Transverse colon (tissue), 4 donors: Measurements from ENCODE around the gene CIC. TPM values are rescaled to one million over a fixed set of nuclear protein-coding genes. Genes with fewer than 3 reads are reported as not detected.

Experiments
- DNase-seq: peaks from one replicate; pipeline ENCODE4 v3.0.0-alpha.2; 2019
- H3K27ac ChIP-seq, 4 donors: fragments of 200-600 bp; sonication (generic); 2 replicates each; pipeline ENCODE4 v1.5.1; 2016 to 2018; ENCODE audit warnings: inconsistent platforms in 4 of 4
- H3K27me3 ChIP-seq: fragments of 200-600 bp; sonication (generic); 2 replicates; pipeline ENCODE4 v1.5.1; 2017; ENCODE audit warnings: inconsistent platforms
- H3K36me3 ChIP-seq, 4 donors: fragments of 200-600 bp; sonication (generic); 2 replicates each; pipeline ENCODE4 v1.5.1; 2017 to 2019; ENCODE audit warnings: inconsistent platforms in 4 of 4
- H3K4me1 ChIP-seq, 4 donors: fragments of 200-600 bp; sonication (generic); 2 replicates each; pipeline ENCODE4 v1.5.1; 2017 to 2020; ENCODE audit warnings: inconsistent platforms in 4 of 4
- H3K4me3 ChIP-seq, 4 donors: fragments of 200-600 bp; sonication (generic); 1 replicate in 1 of 4; 2 replicates in 3 of 4; pipeline versions ENCODE4 v1.5.1 to v1.6.1; 2017 to 2019; ENCODE audit warnings: inconsistent platforms in 4 of 4
- H3K9me3 ChIP-seq, 2 donors: fragments of 200-600 bp; sonication (generic); 2 replicates each; pipeline ENCODE4 v1.5.1; 2017 to 2019; ENCODE audit warnings: inconsistent platforms in 2 of 2
- EP300 ChIP-seq: sonication (generic); formaldehyde crosslinking; IDR thresholded peaks from one replicate; pipeline ENCODE4 v1.6.1; 2017; ENCODE audit warnings: antibody characterized with exemption, low read depth
- POLR2A ChIP-seq: fragments of 450-650 bp; IDR thresholded peaks from one replicate; pipeline ENCODE4 v1.6.1; 2016; ENCODE audit warnings: antibody characterized with exemption, mild to moderate bottlenecking, moderate library complexity
- POLR2AphosphoS5 ChIP-seq, 3 donors: sonication (generic); formaldehyde crosslinking; IDR thresholded peaks; one replicate each; pipeline ENCODE4 v1.6.1; 2016; ENCODE audit warnings: antibody characterized with exemption in 3 of 3
- WGBS, 2 donors: methylation state at CpG; one replicate each; pipeline ENCODE4 v1.1.5; 2018; ENCODE audit warnings: low coverage in 1 of 2; 5-methylcytosine and 5-hydroxymethylcytosine counted together
- in situ Hi-C, 4 donors: fragments of 200-750 bp; cut with MboI; loops; one replicate each; pipeline versions ENCODE4 v1.15.0 to v1.15.1; 2017; ENCODE audit warnings: low sequenced_read_pairs in 3 of 4, low pct_ligation_motif_present in 1 of 4, low pct_unique_long_range_greater_than_20kb in 1 of 4
- intact Hi-C: fragments of 100-400 bp; cut with DNase I; formaldehyde crosslinking; loops from one replicate; pipeline ENCODE4 v1.15.1; 2023; ENCODE audit warnings: low total_unique reads
- total RNA-seq, 4 donors: library from RNA; depleted of rRNA; stranded (reverse); fragments of >200 nt; gene quantifications; one replicate each; pipeline ENCODE4 v1.1.0, GENCODE V29; 2016
- TF ChIP-seq, protein P1 (sequence below), 5 experiments: fragments of 200-600 bp in 3 of 5; fragments of 450-650 bp in 2 of 5; sonication (generic) in 3 of 5; IDR thresholded peaks; 1 replicate in 2 of 5; 2 replicates in 3 of 5; pipeline ENCODE4 v1.5.1; 2016 to 2017; ENCODE audit warnings: antibody characterized with exemption in 5 of 5, inconsistent platforms in 3 of 5, mild to moderate bottlenecking in 2 of 5, moderate library complexity in 1 of 5

Gene CIC
- total RNA-seq, 4 donors from 2014 or later, result 35.1 to 96.5 (median 43.6) TPM

DNA sequence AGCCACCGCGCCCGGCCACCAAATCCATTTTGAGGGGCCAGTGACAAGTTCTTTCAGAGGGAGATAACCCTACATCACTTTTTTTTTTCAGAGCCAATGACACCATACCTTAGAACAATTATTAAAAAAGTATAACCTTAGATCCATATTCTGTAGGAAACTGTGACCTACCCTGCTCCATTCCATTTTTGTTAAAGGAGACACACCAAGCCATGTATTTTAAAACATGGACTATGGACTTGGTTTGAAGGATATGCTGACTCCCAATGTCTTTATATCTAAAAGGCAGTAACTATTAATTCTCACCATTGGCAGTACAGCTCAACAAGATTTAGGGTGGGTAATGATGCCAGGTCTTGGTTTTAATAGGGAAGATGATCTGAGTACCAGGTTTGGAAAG lies 27.8 kb upstream of the CIC start:
- H3K4me1 ChIP-seq, result peaks cover 12 to 43% (median 35%) of the 10 kb centered on the region in 4 donors

DNA sequence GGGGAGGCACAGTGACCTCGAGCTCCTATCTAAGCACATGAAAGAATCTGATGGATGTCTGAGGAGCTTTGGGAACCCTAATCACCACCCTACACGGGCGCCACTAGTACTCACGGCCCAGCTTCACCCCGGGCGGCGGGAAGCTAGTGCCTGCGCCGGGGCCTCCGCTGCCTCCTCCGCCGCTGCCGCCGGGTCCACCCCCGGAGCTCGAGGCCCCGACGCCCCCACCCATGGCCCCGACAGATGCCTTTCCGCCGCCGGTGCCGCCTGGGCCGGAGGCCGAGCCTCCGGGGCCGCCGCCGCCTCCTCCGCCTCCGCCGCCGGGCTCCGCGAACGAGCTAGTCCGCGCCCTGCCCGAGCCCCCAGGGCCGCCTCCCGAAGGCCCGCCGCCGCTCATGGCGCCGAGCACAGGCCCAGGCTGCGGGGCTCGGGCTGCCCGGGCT lies 27.0 kb upstream of the CIC start:
- H3K4me3 ChIP-seq, result peak overlapping the region; percentile 83 to 94 (median 86)
- H3K4me1 ChIP-seq, result peaks cover 12 to 46% (median 36%) of the 10 kb centered on the region in 4 donors
- no peaks in the 10 kb centered on the region for H3K9me3 ChIP-seq
- H3K36me3 ChIP-seq, result no peaks in the 10 kb centered on the region
- no peaks in the 10 kb centered on the region for H3K27me3 ChIP-seq
- intact Hi-C loops (no loop called here), in situ Hi-C loops (no loop called here)
- TF ChIP-seq EP300 (no peak), POLR2A (no peak), POLR2AphosphoS5 (IDR thresholded peaks at IDR 0.05) (no peak)
- TF ChIP-seq, protein P1, sequence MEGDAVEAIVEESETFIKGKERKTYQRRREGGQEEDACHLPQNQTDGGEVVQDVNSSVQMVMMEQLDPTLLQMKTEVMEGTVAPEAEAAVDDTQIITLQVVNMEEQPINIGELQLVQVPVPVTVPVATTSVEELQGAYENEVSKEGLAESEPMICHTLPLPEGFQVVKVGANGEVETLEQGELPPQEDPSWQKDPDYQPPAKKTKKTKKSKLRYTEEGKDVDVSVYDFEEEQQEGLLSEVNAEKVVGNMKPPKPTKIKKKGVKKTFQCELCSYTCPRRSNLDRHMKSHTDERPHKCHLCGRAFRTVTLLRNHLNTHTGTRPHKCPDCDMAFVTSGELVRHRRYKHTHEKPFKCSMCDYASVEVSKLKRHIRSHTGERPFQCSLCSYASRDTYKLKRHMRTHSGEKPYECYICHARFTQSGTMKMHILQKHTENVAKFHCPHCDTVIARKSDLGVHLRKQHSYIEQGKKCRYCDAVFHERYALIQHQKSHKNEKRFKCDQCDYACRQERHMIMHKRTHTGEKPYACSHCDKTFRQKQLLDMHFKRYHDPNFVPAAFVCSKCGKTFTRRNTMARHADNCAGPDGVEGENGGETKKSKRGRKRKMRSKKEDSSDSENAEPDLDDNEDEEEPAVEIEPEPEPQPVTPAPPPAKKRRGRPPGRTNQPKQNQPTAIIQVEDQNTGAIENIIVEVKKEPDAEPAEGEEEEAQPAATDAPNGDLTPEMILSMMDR (IDR thresholded peaks at IDR 0.05), result no peak
- H3K27ac ChIP-seq, result peak overlapping the region; percentile 82 to 96 (median 90)
- no peak for DNase-seq
- 1% methylated on average over 20 of the region's 49 CpGs; no CpG with 5 or more reads in 1 of the 2 donors for WGBS, 2 donors

More for the DNA sequence above, 27.8 kb upstream of the CIC start:
- Histone ChIP-seq H3K27ac (peak overlapping the region in 3 of 4 donors; percentile 82 to 96 (median 89)), H3K4me3 (peak overlapping the region; percentile 83 to 94 (median 86)), H3K36me3 (peaks cover 0 to 3% (median 0%) of the 10 kb centered on the region in 4 donors), H3K9me3 (no peaks in the 10 kb centered on the region), H3K27me3 (no peaks in the 10 kb centered on the region)
- 98% methylated on average over 3 of the region's 3 CpGs; no CpG with 5 or more reads in 1 of the 2 donors for WGBS, 2 donors
- intact Hi-C loops, result no loop called here
- no peak for DNase-seq
- TF ChIP-seq POLR2AphosphoS5 (IDR thresholded peaks at IDR 0.05), result no peak
- TF ChIP-seq, protein P1 (IDR thresholded peaks at IDR 0.05), result no peak
- TF ChIP-seq EP300, result no peak
- TF ChIP-seq POLR2A, result no peak
- in situ Hi-C loops, result no loop called here

DNA sequence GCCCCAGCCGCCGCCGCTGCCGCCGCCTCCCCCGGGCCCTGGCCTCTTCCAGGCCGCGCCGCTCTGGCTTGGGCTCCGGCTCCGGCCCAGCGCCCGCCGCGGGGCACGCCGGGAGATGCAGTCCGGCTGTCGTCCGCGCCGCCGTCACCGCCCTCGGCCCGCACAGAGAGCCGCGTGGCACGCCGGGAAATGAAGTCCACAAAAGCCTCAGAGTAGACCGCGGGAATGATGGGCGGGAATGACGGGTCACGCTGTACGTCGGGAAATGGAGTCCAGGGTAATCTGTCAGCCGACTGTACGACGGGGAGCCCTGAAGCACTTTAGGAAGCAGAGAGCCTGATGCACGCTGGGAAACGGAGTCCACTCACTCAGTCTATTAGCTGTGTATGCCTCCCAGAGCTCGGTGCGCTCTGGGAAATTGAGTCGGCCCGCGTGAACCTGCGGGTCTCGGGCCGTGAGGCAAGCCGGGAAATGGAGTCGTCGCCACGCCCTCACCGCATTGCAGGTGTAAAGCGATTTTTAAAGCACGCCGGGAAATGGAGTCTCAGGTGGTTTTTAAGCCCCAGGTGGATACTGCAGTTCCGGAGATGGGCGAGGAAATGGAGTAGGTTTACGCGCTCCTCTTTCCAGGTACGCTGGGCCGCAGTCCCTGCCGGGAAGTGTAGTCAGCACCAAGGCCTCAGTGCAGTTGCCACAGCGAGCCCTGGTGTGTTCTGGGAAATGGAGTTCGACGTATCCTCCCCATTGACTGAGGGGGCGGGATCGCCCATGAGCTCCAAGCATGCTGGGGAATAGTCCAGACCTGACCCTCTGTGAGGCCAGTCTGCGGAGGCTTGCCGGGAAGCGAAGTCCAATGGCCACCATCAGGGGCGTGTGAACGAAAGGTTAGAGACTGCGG lies 26.3 kb upstream of the CIC start, which contains the start of gene GSK3A:
TSS of gene GSK3A (minus strand) at position 91 of the 898 bp plus-strand sequence. CDS start 137 bp downstream, outside the sequence.
- no peaks in the 10 kb centered on the region for H3K36me3 ChIP-seq
- H3K27me3 ChIP-seq, result no peaks in the 10 kb centered on the region
- in situ Hi-C loops, result no loop called here
- DNase-seq, result peak; percentile 98
- H3K27ac ChIP-seq, result peak within 1 kb of the TSS; percentile 82 to 96 (median 90)
- H3K9me3 ChIP-seq, result no peaks in the 10 kb centered on the region
- intact Hi-C loops, result no loop called here
- peaks cover 12 to 46% (median 36%) of the 10 kb centered on the region in 4 donors for H3K4me1 ChIP-seq
- peak within 1 kb of the TSS; percentile 83 to 94 (median 86) for H3K4me3 ChIP-seq
- WGBS, 2 donors, result 0% methylated on average over 46 of the region's 76 CpGs; no CpG with 5 or more reads in 1 of the 2 donors
- peak; percentile 97 to 98 (median 98) for TF ChIP-seq POLR2AphosphoS5 (IDR thresholded peaks at IDR 0.05)
- TF ChIP-seq POLR2A, result peak; percentile 97
- TF ChIP-seq, protein P1 (IDR thresholded peaks at IDR 0.05), result no peak
- TF ChIP-seq EP300, result peak; percentile 48
